ENCODE data around the gene UBE2L3. TPM values are rescaled to one million over a fixed set of nuclear protein-coding genes. Genes with fewer than 3 reads are reported as not detected.

Gene UBE2L3
- polyA plus RNA-seq, 1 of the 3 experiments (the other 2 are of a cell fraction), result 41.2 TPM

GRCh38 chr22:21657020-21657359 is 89.5 kb downstream of the UBE2L3 start:
- 76% methylated on average over 17 of the region's 17 CpGs for WGBS (ENCODE audit: low lambda C conversion rate)
- Histone ChIP-seq H2AFZ (ENCODE audit: low read depth) (peak overlapping the region; percentile 88; the same call in 1 of the 2 replicates), H3K27me3 (ENCODE audit: insufficient read depth) (no peaks in the 10 kb centered on the region), H3K4me1 (ENCODE audit: control insufficient read depth in 1 of 2, insufficient read depth in 2 of 2, low read depth in 1 of 2, low read length in 1 of 2) (peaks cover 0 to 12% of the 10 kb centered on the region in 2 experiments; a peak in 1 of 4 replicates), H3K79me2 (ENCODE audit: insufficient read depth) (peaks cover 18% of the 10 kb centered on the region), H3K9ac (no peak overlapping the region), H3K36me3 (replicated peaks in 1 of 2; ENCODE audit: control insufficient read depth in 1 of 2, insufficient read depth in 2 of 2, low read length in 1 of 2) (peaks cover 0 to 8% of the 10 kb centered on the region in 2 experiments), H3K4me2 (peak overlapping the region; percentile 79), H3K9me2 (no peaks in the 10 kb centered on the region), H4K20me1 (ENCODE audit: insufficient read depth) (no peaks in the 10 kb centered on the region), H3K4me3 (ENCODE audit: low read depth in 2 of 2, low read length in 1 of 2) (peak overlapping the region; percentile 58 to 61), H3K27ac (ENCODE audit: low read depth in 2 of 2, low read length in 1 of 2) (peak overlapping the region in 1 of 2 experiments; percentile 30; a peak in 1 of 4 replicates), H3K9me3 (no peaks in the 10 kb centered on the region), H3F3A (replicated peaks; ENCODE audit: insufficient read depth) (peaks cover 22% of the 10 kb centered on the region)
- ChIA-PET POLR2A (interaction anchor here (0.7 kb wide), 1 partner anchor 14 kb away, joined by 3 read pairs; no protein-coding TSS in a partner anchor), CTCF (interaction anchor here (1.0 to 1.8 kb wide), 2 partner anchors 10 to 14 kb away, joined by 5 to 12 read pairs; no protein-coding TSS in a partner anchor)
- DNase-seq, result no peak
- no peak for TF ChIP-seq NFIC (IDR thresholded peaks at IDR 0.05; ENCODE audit: borderline replicate concordance)
- no peak for TF ChIP-seq NRF1 (IDR thresholded peaks at IDR 0.05; ENCODE audit: low read depth, low read length)
- no peak for TF ChIP-seq GABPA (IDR thresholded peaks at IDR 0.05; ENCODE audit: low read depth)
- no peak for TF ChIP-seq RFX5 (IDR thresholded peaks at IDR 0.05; ENCODE audit: low read length)
- TF ChIP-seq MEF2A (IDR thresholded peaks at IDR 0.05; ENCODE audit: borderline replicate concordance, low read depth), result no peak
- no peak for TF ChIP-seq CHD2 (IDR thresholded peaks at IDR 0.05; ENCODE audit: low read length, partially characterized antibody)
- TF ChIP-seq JUND (IDR thresholded peaks at IDR 0.05), result no peak
- TF ChIP-seq FOXJ3 (CRISPR knock-in tag; IDR thresholded peaks at IDR 0.05), result no peak
- no peak for TF ChIP-seq FOXM1 (IDR thresholded peaks at IDR 0.05; ENCODE audit: low read depth)
- TF ChIP-seq, protein P1, sequence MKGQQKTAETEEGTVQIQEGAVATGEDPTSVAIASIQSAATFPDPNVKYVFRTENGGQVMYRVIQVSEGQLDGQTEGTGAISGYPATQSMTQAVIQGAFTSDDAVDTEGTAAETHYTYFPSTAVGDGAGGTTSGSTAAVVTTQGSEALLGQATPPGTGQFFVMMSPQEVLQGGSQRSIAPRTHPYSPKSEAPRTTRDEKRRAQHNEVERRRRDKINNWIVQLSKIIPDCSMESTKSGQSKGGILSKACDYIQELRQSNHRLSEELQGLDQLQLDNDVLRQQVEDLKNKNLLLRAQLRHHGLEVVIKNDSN (IDR thresholded peaks at IDR 0.05; ENCODE audit: borderline replicate concordance, low read depth), result no peak
- TF ChIP-seq TEAD4 (IDR thresholded peaks at IDR 0.05; ENCODE audit: borderline replicate concordance, insufficient read depth), result no peak
- no peak for TF ChIP-seq TCF12 (IDR thresholded peaks at IDR 0.05)
- no peak for TF ChIP-seq REST (IDR thresholded peaks at IDR 0.05; ENCODE audit: low read depth, low read length)
- no peak for TF ChIP-seq USF2 (IDR thresholded peaks at IDR 0.05; ENCODE audit: borderline replicate concordance, low read depth, low read length)
- no peak for TF ChIP-seq TAF1 (IDR thresholded peaks at IDR 0.05; ENCODE audit: borderline replicate concordance, low read depth, low read length)
- no peak for TF ChIP-seq EZH2phosphoT487 (IDR thresholded peaks at IDR 0.05; ENCODE audit: borderline replicate concordance, low read depth)
- TF ChIP-seq RAD21 (IDR thresholded peaks at IDR 0.05; ENCODE audit: low read length), result no peak
- TF ChIP-seq ZBTB33 (IDR thresholded peaks at IDR 0.05; ENCODE audit: borderline replicate concordance, low read depth), result no peak
- no peak for TF ChIP-seq FOSL2 (IDR thresholded peaks at IDR 0.05; ENCODE audit: borderline replicate concordance, low read depth)
